ENCODE measurements around the gene NDUFV2. TPM values are rescaled to one million over a fixed set of nuclear protein-coding genes. Genes with fewer than 3 reads are reported as not detected.

The NDUFV2 gene
- total and polyA plus RNA-seq, 2 of the 8 experiments (the other 6 are each of a cell fraction or from before 2014, with no cell fraction given) = 90.8 to 191 TPM

DNA sequence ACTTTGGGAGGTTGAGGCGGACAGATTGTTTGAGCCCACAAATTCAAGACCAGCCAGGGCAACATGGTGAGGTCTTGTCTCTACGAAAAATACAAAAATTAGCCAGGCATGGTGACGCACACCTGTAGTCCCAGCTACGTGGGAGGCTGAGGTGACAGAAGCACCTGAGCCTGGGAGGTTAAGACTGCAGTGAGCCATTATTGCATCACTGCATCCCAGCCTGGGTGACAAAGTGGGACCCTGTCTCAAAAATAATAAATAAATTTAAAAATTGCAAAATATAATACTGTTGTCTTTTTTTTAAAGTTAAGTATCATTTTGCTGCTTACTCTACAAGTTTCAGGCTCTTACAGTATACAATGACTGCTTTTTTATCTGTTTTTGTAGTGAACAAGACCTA, 30.1 kb downstream of the NDUFV2 start:
- no peak overlapping the region for H3K14ac ChIP-seq (ENCODE audit: insufficient read length)
- WGBS, 2 experiments (ENCODE audit: extremely low coverage in 1 of 2, insufficient coverage in 1 of 2, insufficient read length in 1 of 2, insufficient replicate concordance in 2 of 2, low coverage in 1 of 2, low lambda C conversion rate in 2 of 2, missing lambda C conversion rate in 1 of 2) = 95% methylated on average over 4 of the region's 4 CpGs; no CpG with 5 or more reads in 1 of the 2 experiments
- H3K27ac ChIP-seq (ENCODE audit: low read depth, low read length) = no peak overlapping the region
- no peak overlapping the region for H3K18ac ChIP-seq (ENCODE audit: extremely low read depth, low read length)
- peaks cover 9 to 73% (median 31%) of the 10 kb centered on the region in 4 experiments for H3K36me3 ChIP-seq (ENCODE audit: control insufficient read depth in 2 of 4, insufficient read depth in 4 of 4, low read length in 3 of 4)
- CTCF ChIA-PET (ENCODE audit: partially characterized antibody) = interaction anchor here (0.6 to 1.1 kb wide), 3 partner anchors 27 to 59 kb away, joined by 3 read pairs; no protein-coding TSS in a partner anchor
- peaks cover 0 to 5% of the 10 kb centered on the region in 2 experiments; a peak in 2 of 4 replicates for H3K79me2 ChIP-seq (ENCODE audit: control insufficient read depth in 1 of 2, insufficient read depth in 2 of 2, low read length in 2 of 2)
- no peak overlapping the region for H3K23ac ChIP-seq (ENCODE audit: insufficient read length)
- H2BK5ac ChIP-seq (ENCODE audit: low read depth, low read length) = no peak overlapping the region
- H2AK5ac ChIP-seq (ENCODE audit: low read depth, low read length) = no peak overlapping the region
- peaks cover 5% of the 10 kb centered on the region for H3K23me2 ChIP-seq (ENCODE audit: low read depth, low read length)
- H4K8ac ChIP-seq (ENCODE audit: extremely low read depth, insufficient read depth, low read length) = no peak overlapping the region
- H3K79me1 ChIP-seq (ENCODE audit: low read depth, low read length) = peaks cover under 1% of the 10 kb centered on the region; the same call in 1 of the 2 replicates
- no peak overlapping the region for H2AFZ ChIP-seq (ENCODE audit: low read length)
- no peak overlapping the region for H4K5ac ChIP-seq (ENCODE audit: insufficient read length, low read depth, low read length)
- no peak for FAIRE-seq
- no peak overlapping the region for H3K4me3 ChIP-seq (ENCODE audit: extremely low read depth in 1 of 4, insufficient read depth in 2 of 4, low read depth in 3 of 4, low read length in 4 of 4)
- no peak overlapping the region for H3K9ac ChIP-seq (replicated peaks in 1 of 4; ENCODE audit: extremely low read depth in 1 of 4, low read depth in 3 of 4, low read length in 3 of 4)
- no peak for DNase-seq (ENCODE audit: low read depth in 1 of 2, low spot score in 2 of 2)
- POLR2A ChIA-PET (ENCODE audit: partially characterized antibody) = interaction anchor here (0.9 to 1.4 kb wide), 3 partner anchors 9 to 23 kb away, joined by 3 to 4 read pairs (median 4); no protein-coding TSS in a partner anchor
- 0 out of 7 replicates have a peak, but pooled peaks cover 0 to under 1% (median 0%) of the 10 kb centered on the region in 4 experiments for H3K4me1 ChIP-seq (replicated peaks in 1 of 4; ENCODE audit: control insufficient read depth in 3 of 4, insufficient read depth in 4 of 4, low read length in 3 of 4)
- no peaks in the 10 kb centered on the region for H3K9me3 ChIP-seq (ENCODE audit: insufficient read depth in 2 of 2, low read depth in 1 of 2, low read length in 1 of 2)
- H4K91ac ChIP-seq (replicated peaks; ENCODE audit: insufficient read length, low read length) = no peak overlapping the region
- H3K4ac ChIP-seq (replicated peaks; ENCODE audit: insufficient read length, low read depth, low read length) = no peak overlapping the region
- H2BK120ac ChIP-seq (replicated peaks; ENCODE audit: low read depth, low read length) = no peak overlapping the region
- peaks cover 0 to 4% of the 10 kb centered on the region in 2 experiments for H4K20me1 ChIP-seq (replicated peaks in 1 of 2; ENCODE audit: control insufficient read depth in 1 of 2, insufficient read depth in 2 of 2, low read length in 2 of 2)
- no peak overlapping the region for H3K56ac ChIP-seq (replicated peaks; ENCODE audit: insufficient read length, low read depth, low read length)
- no peak overlapping the region for H2BK12ac ChIP-seq (ENCODE audit: low read depth, low read length)
- no peaks in the 10 kb centered on the region for H3K27me3 ChIP-seq (replicated peaks in 1 of 4; ENCODE audit: control insufficient read depth in 3 of 4, extremely low read depth in 1 of 4, insufficient read depth in 3 of 4, low read length in 3 of 4)
- no peak overlapping the region for H2BK20ac ChIP-seq (ENCODE audit: low read length)
- no peak overlapping the region for H3K4me2 ChIP-seq (ENCODE audit: insufficient read depth in 1 of 2, low read depth in 2 of 2, low read length in 2 of 2)
- no peak overlapping the region for H2BK15ac ChIP-seq (ENCODE audit: low read length)
- TF ChIP-seq CREB1 (IDR thresholded peaks at IDR 0.05) (no peak), RAD21 (IDR thresholded peaks at IDR 0.05 in 1 of 2, conservative IDR thresholded peaks at IDR 0.05 in 1 of 2; ENCODE audit: low read depth in 2 of 2, low read length in 2 of 2) (no peak), TEAD4 (IDR thresholded peaks at IDR 0.05; ENCODE audit: low read depth, low read length) (no peak), CTBP2 (IDR thresholded peaks at IDR 0.05; ENCODE audit: borderline replicate concordance, insufficient read depth, insufficient read length, low read length) (no peak), SUZ12 (IDR thresholded peaks at IDR 0.05; ENCODE audit: low read length) (no peak), FOSL1 (IDR thresholded peaks at IDR 0.05; ENCODE audit: insufficient read depth, low read depth, low read length) (no peak), JUND (IDR thresholded peaks at IDR 0.05; ENCODE audit: low read length) (no peak), SRF (IDR thresholded peaks at IDR 0.05; ENCODE audit: low read depth, low read length) (no peak), SAP30 (IDR thresholded peaks at IDR 0.05; ENCODE audit: insufficient read depth, insufficient replicate concordance, low read length) (no peak)
- TF ChIP-seq, protein P1, sequence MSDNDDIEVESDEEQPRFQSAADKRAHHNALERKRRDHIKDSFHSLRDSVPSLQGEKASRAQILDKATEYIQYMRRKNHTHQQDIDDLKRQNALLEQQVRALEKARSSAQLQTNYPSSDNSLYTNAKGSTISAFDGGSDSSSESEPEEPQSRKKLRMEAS (IDR thresholded peaks at IDR 0.05) = no peak
